ENCODE results near the gene TVP23A. TPM values are rescaled to one million over a fixed set of nuclear protein-coding genes. Genes with fewer than 3 reads are reported as not detected.

Gene TVP23A
- total RNA-seq, 1 donor from 2014 or later, result 0.21 TPM

GRCh38 chr16:10817514-10817913 lies 1.1 kb downstream of the TVP23A start:
- Histone ChIP-seq H3K36me3 (ENCODE audit: control insufficient read depth, insufficient read depth, low read length) (no peaks in the 10 kb centered on the region), H3K27me3 (ENCODE audit: control insufficient read depth, insufficient read depth, low read length) (peaks cover 21% of the 10 kb centered on the region), H3K4me3 (ENCODE audit: low read depth, low read length) (no peak overlapping the region)
- no peak for TF ChIP-seq CTCF (IDR thresholded peaks at IDR 0.05; ENCODE audit: insufficient read depth, low read length, poor library complexity, severe bottlenecking)
- DNase-seq (ENCODE audit: low read depth), result no peak

- Histone ChIP-seq H3K36me3 (ENCODE audit: control insufficient read depth, insufficient read depth, low read length) (no peaks in the 10 kb centered on the region), H3K27me3 (ENCODE audit: control insufficient read depth, insufficient read depth, low read length) (peaks cover 10% of the 10 kb centered on the region), H3K4me3 (ENCODE audit: low read depth, low read length) (no peak overlapping the region)
- no peak for TF ChIP-seq CTCF (IDR thresholded peaks at IDR 0.05; ENCODE audit: insufficient read depth, low read length, poor library complexity, severe bottlenecking)
- no peak for DNase-seq (ENCODE audit: low read depth)
These were observed 5.5 kb downstream of the TVP23A start for GRCh38 chr16:10813099-10813455.

- TF ChIP-seq CTCF (IDR thresholded peaks at IDR 0.05; ENCODE audit: insufficient read depth, low read length, poor library complexity, severe bottlenecking), result no peak
- no peaks in the 10 kb centered on the region for H3K36me3 ChIP-seq (ENCODE audit: control insufficient read depth, insufficient read depth, low read length)
- H3K27me3 ChIP-seq (ENCODE audit: control insufficient read depth, insufficient read depth, low read length), result peaks cover 4% of the 10 kb centered on the region
- DNase-seq (ENCODE audit: low read depth), result no peak
- no peak overlapping the region for H3K4me3 ChIP-seq (ENCODE audit: low read depth, low read length)
These were observed 6.1 kb downstream of the TVP23A start for GRCh38 chr16:10812312-10813098.

GRCh38 chr16:10809706-10810105 lies 8.9 kb downstream of the TVP23A start:
- H3K4me3 ChIP-seq (ENCODE audit: low read depth, low read length), result no peak overlapping the region
- no peaks in the 10 kb centered on the region for H3K36me3 ChIP-seq (ENCODE audit: control insufficient read depth, insufficient read depth, low read length)
- no peak for DNase-seq (ENCODE audit: low read depth)
- no peaks in the 10 kb centered on the region for H3K27me3 ChIP-seq (ENCODE audit: control insufficient read depth, insufficient read depth, low read length)
- no peak for TF ChIP-seq CTCF (IDR thresholded peaks at IDR 0.05; ENCODE audit: insufficient read depth, low read length, poor library complexity, severe bottlenecking)

GRCh38 chr16:10808850-10809249 lies 9.7 kb downstream of the TVP23A start:
- DNase-seq (ENCODE audit: low read depth), result no peak
- TF ChIP-seq CTCF (IDR thresholded peaks at IDR 0.05; ENCODE audit: insufficient read depth, low read length, poor library complexity, severe bottlenecking), result no peak
- no peaks in the 10 kb centered on the region for H3K36me3 ChIP-seq (ENCODE audit: control insufficient read depth, insufficient read depth, low read length)
- H3K27me3 ChIP-seq (ENCODE audit: control insufficient read depth, insufficient read depth, low read length), result no peaks in the 10 kb centered on the region
- H3K4me3 ChIP-seq (ENCODE audit: low read depth, low read length), result no peak overlapping the region

GRCh38 chr16:10808218-10808617 lies 10.4 kb downstream of the TVP23A start:
- Histone ChIP-seq H3K27me3 (ENCODE audit: control insufficient read depth, insufficient read depth, low read length) (no peaks in the 10 kb centered on the region), H3K4me3 (ENCODE audit: low read depth, low read length) (no peak overlapping the region), H3K36me3 (ENCODE audit: control insufficient read depth, insufficient read depth, low read length) (no peaks in the 10 kb centered on the region)
- TF ChIP-seq CTCF (IDR thresholded peaks at IDR 0.05; ENCODE audit: insufficient read depth, low read length, poor library complexity, severe bottlenecking), result no peak
- no peak for DNase-seq (ENCODE audit: low read depth)

All from kidney epithelial cell (primary cell).